ENCODE results near the gene TMTC2. TPM values are rescaled to one million over a fixed set of nuclear protein-coding genes. Genes with fewer than 3 reads are reported as not detected.
"Not testable (repeated sequence)": the region's sequence is repeated elsewhere in the genome, so short reads cannot be mapped to it uniquely, and the experiment has no call there.

The TMTC2 gene
- total and polyA plus RNA-seq, 5 donors from 2014 or later, result 0.10 to 6.3 (median 0.21) TPM

DNA sequence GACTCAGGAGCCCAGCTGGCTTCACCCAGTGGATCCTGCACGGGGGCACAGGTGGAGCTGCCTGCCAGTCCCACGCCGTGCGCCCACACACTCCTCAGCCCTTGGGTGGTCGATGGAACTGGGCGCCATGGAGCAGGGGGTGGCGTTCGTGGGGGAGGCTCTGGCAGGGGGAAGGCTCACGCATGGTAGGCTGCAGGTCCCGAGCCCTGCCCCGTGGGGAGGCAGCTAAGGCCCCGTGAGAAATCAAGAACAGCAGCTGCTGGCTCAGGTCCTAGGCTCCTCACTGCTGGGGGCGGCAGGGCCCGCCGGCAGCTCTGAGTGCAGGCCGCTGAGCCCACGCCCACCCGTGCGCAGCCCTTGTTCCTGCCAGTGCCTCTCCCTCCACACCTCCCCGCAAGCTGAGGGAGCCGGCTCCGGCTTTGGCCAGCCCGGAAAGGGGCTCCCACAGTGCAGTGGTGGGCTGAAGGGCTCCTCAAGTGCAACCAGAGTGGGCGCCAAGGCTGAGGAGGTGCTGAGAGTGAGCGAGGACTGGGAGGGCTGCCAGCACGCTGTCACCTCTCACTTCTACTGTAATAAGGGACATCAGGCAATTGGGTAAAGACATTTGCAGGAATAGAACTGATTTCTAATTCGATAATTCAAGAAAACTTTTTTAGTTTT lies 115.4 kb downstream of the TMTC2 start:
- Histone ChIP-seq H3K4me3 (ENCODE audit: low read depth, low read length) (no peak overlapping the region), H3K27me3 (ENCODE audit: control insufficient read depth, insufficient read depth, low read length) (no peaks in the 10 kb centered on the region), H3K9me3 (ENCODE audit: control insufficient read depth in 2 of 2, low read length in 2 of 2) (no peaks in the 10 kb centered on the region), H3K27ac (ENCODE audit: insufficient read depth, low read length, poor library complexity, severe bottlenecking) (no peak overlapping the region), H3K36me3 (ENCODE audit: control insufficient read depth, insufficient read depth, low read length) (no peaks in the 10 kb centered on the region), H3K4me1 (ENCODE audit: control insufficient read depth, insufficient read depth, low read length, poor library complexity, severe bottlenecking) (no peaks in the 10 kb centered on the region)
- peaks cover 3% of the 10 kb centered on the region for H3K36me3 Mint-ChIP-seq
- ATAC-seq (ENCODE audit: low read depth in 2 of 2) (no peak), DNase-seq (no peak)
- no peak overlapping the region for H3K4me3 Mint-ChIP-seq
- H3K4me1 Mint-ChIP-seq, result no peaks in the 10 kb centered on the region
- no peak overlapping the region for H3K27ac Mint-ChIP-seq
- H3K9me3 Mint-ChIP-seq, result peaks cover 0 to 3% (median 0%) of the 10 kb centered on the region in 7 donors
- no peaks in the 10 kb centered on the region for H3K27me3 Mint-ChIP-seq

DNA sequence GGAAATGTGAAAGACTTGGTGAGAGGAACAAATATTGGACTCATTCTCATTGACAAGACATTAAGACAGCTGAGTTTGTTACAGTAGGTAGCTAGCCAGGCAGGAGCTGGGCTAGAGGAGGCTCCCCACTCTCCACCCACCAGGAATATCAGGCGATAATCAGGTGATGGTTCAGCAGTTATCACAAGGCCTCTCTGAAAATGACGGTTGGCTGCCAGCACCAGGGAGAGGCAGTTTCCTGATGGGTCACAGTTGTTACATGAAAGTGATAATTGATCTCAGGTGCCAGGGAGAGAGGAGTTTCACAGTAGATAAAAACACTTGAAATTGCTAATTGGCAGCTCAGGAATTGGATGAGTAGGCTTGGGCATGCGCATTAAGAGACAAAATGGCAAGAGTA lies 116.5 kb downstream of the TMTC2 start:
- ATAC-seq (ENCODE audit: low read depth in 2 of 2) (no peak), DNase-seq (no peak)
- H3K36me3 ChIP-seq (ENCODE audit: control insufficient read depth, insufficient read depth, low read length), result no peaks in the 10 kb centered on the region
- no peak overlapping the region for H3K27ac ChIP-seq (ENCODE audit: insufficient read depth, low read length, poor library complexity, severe bottlenecking)
- Mint-ChIP-seq H3K4me1 (no peaks in the 10 kb centered on the region), H3K27me3 (no peaks in the 10 kb centered on the region), H3K9me3 (peaks cover 0 to 3% (median 0%) of the 10 kb centered on the region in 7 donors), H3K4me3 (no peak overlapping the region), H3K36me3 (peaks cover 3% of the 10 kb centered on the region), H3K27ac (no peak overlapping the region)
- no peaks in the 10 kb centered on the region for H3K4me1 ChIP-seq (ENCODE audit: control insufficient read depth, insufficient read depth, low read length, poor library complexity, severe bottlenecking)
- no peaks in the 10 kb centered on the region for H3K27me3 ChIP-seq (ENCODE audit: control insufficient read depth, insufficient read depth, low read length)
- no peak overlapping the region for H3K4me3 ChIP-seq (ENCODE audit: low read depth, low read length)
- no peaks in the 10 kb centered on the region for H3K9me3 ChIP-seq (ENCODE audit: control insufficient read depth in 2 of 2, low read length in 2 of 2)

- no peak overlapping the region for H3K27ac ChIP-seq (ENCODE audit: insufficient read depth, low read length, poor library complexity, severe bottlenecking)
- H3K36me3 ChIP-seq (ENCODE audit: control insufficient read depth, insufficient read depth, low read length), result no peaks in the 10 kb centered on the region
- H3K27me3 Mint-ChIP-seq, result no peaks in the 10 kb centered on the region
- DNase-seq (no peak), ATAC-seq (ENCODE audit: low read depth in 2 of 2) (no peak)
- peaks cover 0 to 3% (median 0%) of the 10 kb centered on the region in 7 donors for H3K9me3 Mint-ChIP-seq
- H3K27ac Mint-ChIP-seq, result no peak overlapping the region
- no peaks in the 10 kb centered on the region for H3K9me3 ChIP-seq (ENCODE audit: control insufficient read depth in 2 of 2, low read length in 2 of 2)
- no peaks in the 10 kb centered on the region for H3K27me3 ChIP-seq (ENCODE audit: control insufficient read depth, insufficient read depth, low read length)
- H3K36me3 Mint-ChIP-seq, result peaks cover 3% of the 10 kb centered on the region
- no peaks in the 10 kb centered on the region for H3K4me1 Mint-ChIP-seq
- no peaks in the 10 kb centered on the region for H3K4me1 ChIP-seq (ENCODE audit: control insufficient read depth, insufficient read depth, low read length, poor library complexity, severe bottlenecking)
- H3K4me3 Mint-ChIP-seq, result no peak overlapping the region
- no peak overlapping the region for H3K4me3 ChIP-seq (ENCODE audit: low read depth, low read length)
These were observed 117.9 kb downstream of the TMTC2 start for GRCh38 chr12:82804601-82805000.

DNA sequence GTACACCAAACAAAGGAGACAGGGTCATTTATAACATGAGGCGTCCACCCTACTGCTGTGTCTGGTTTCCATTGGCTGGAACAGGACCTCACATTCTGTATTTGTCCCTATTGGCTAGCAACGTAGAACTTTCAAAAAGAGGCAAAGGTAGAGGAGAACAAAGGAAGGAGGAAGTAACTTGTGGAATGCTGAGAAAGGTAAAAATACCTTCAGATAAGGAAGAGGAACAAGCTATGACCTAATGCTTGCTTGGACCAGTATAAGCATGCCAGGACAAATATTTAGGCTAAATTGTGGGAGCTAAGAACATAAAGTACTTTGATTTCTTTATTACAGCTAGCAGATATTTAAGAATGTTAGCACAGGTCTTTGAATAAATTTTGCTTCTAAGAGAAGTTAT lies 118.3 kb downstream of the TMTC2 start:
- not testable (repeated sequence) for H3K27me3 Mint-ChIP-seq; H3K9me3 ChIP-seq (ENCODE audit: control insufficient read depth in 2 of 2, low read length in 2 of 2); DNase-seq; H3K4me1 ChIP-seq (ENCODE audit: control insufficient read depth, insufficient read depth, low read length, poor library complexity, severe bottlenecking); H3K36me3 ChIP-seq (ENCODE audit: control insufficient read depth, insufficient read depth, low read length); H3K27ac ChIP-seq (ENCODE audit: insufficient read depth, low read length, poor library complexity, severe bottlenecking); H3K9me3 Mint-ChIP-seq; H3K4me3 Mint-ChIP-seq; H3K27ac Mint-ChIP-seq; H3K36me3 Mint-ChIP-seq; H3K27me3 ChIP-seq (ENCODE audit: control insufficient read depth, insufficient read depth, low read length); ATAC-seq (ENCODE audit: low read depth in 2 of 2); H3K4me1 Mint-ChIP-seq; H3K4me3 ChIP-seq (ENCODE audit: low read depth, low read length)

- Mint-ChIP-seq H3K27me3 (no peaks in the 10 kb centered on the region), H3K9me3 (peaks cover 0 to 3% (median 0%) of the 10 kb centered on the region in 7 donors), H3K4me3 (no peak overlapping the region), H3K36me3 (peaks cover 3% of the 10 kb centered on the region), H3K4me1 (no peaks in the 10 kb centered on the region), H3K27ac (no peak overlapping the region)
- ATAC-seq (ENCODE audit: low read depth in 2 of 2), result no peak
- Histone ChIP-seq H3K36me3 (ENCODE audit: control insufficient read depth, insufficient read depth, low read length) (no peaks in the 10 kb centered on the region), H3K4me1 (ENCODE audit: control insufficient read depth, insufficient read depth, low read length, poor library complexity, severe bottlenecking) (no peaks in the 10 kb centered on the region), H3K4me3 (ENCODE audit: low read depth, low read length) (no peak overlapping the region), H3K9me3 (ENCODE audit: control insufficient read depth in 2 of 2, low read length in 2 of 2) (no peaks in the 10 kb centered on the region), H3K27me3 (ENCODE audit: control insufficient read depth, insufficient read depth, low read length) (no peaks in the 10 kb centered on the region), H3K27ac (ENCODE audit: insufficient read depth, low read length, poor library complexity, severe bottlenecking) (no peak overlapping the region)
- no peak for DNase-seq
These were observed 119.2 kb downstream of the TMTC2 start for GRCh38 chr12:82805812-82806497.

- Mint-ChIP-seq H3K9me3 (peaks cover 0 to 3% (median 0%) of the 10 kb centered on the region in 7 donors), H3K4me1 (no peaks in the 10 kb centered on the region), H3K27ac (no peak overlapping the region), H3K4me3 (no peak overlapping the region), H3K36me3 (no peaks in the 10 kb centered on the region), H3K27me3 (no peaks in the 10 kb centered on the region)
- H3K4me3 ChIP-seq (ENCODE audit: low read depth, low read length), result no peak overlapping the region
- H3K27ac ChIP-seq (ENCODE audit: insufficient read depth, low read length, poor library complexity, severe bottlenecking), result no peak overlapping the region
- ATAC-seq (ENCODE audit: low read depth in 2 of 2) (no peak), DNase-seq (no peak)
- H3K27me3 ChIP-seq (ENCODE audit: control insufficient read depth, insufficient read depth, low read length), result no peaks in the 10 kb centered on the region
- no peaks in the 10 kb centered on the region for H3K36me3 ChIP-seq (ENCODE audit: control insufficient read depth, insufficient read depth, low read length)
- H3K4me1 ChIP-seq (ENCODE audit: control insufficient read depth, insufficient read depth, low read length, poor library complexity, severe bottlenecking), result no peaks in the 10 kb centered on the region
- H3K9me3 ChIP-seq (ENCODE audit: control insufficient read depth in 2 of 2, low read length in 2 of 2), result no peaks in the 10 kb centered on the region
These were observed 120.5 kb downstream of the TMTC2 start for GRCh38 chr12:82807132-82807737.

GRCh38 chr12:82810568-82810967 lies 123.9 kb downstream of the TMTC2 start:
- Mint-ChIP-seq H3K4me3 (no peak overlapping the region), H3K36me3 (peaks cover 7% of the 10 kb centered on the region)

More at GRCh38 chr12:82810568-82810967, 123.9 kb downstream of the TMTC2 start:
- H3K27ac Mint-ChIP-seq, result no peak overlapping the region
- H3K27ac ChIP-seq (ENCODE audit: insufficient read depth, low read length, poor library complexity, severe bottlenecking), result no peak overlapping the region
- H3K4me1 ChIP-seq (ENCODE audit: control insufficient read depth, insufficient read depth, low read length, poor library complexity, severe bottlenecking), result no peaks in the 10 kb centered on the region
- H3K9me3 ChIP-seq (ENCODE audit: control insufficient read depth in 2 of 2, low read length in 2 of 2), result no peaks in the 10 kb centered on the region
- no peak overlapping the region for H3K4me3 ChIP-seq (ENCODE audit: low read depth, low read length)
- peaks cover 0 to 7% (median 0%) of the 10 kb centered on the region in 7 donors for H3K9me3 Mint-ChIP-seq
- ATAC-seq (ENCODE audit: low read depth in 2 of 2) (no peak), DNase-seq (no peak)
- no peaks in the 10 kb centered on the region for H3K27me3 ChIP-seq (ENCODE audit: control insufficient read depth, insufficient read depth, low read length)
- H3K36me3 ChIP-seq (ENCODE audit: control insufficient read depth, insufficient read depth, low read length), result no peaks in the 10 kb centered on the region
- H3K4me1 Mint-ChIP-seq, result peaks cover 0 to 5% (median 0%) of the 10 kb centered on the region in 4 donors
- no peaks in the 10 kb centered on the region for H3K27me3 Mint-ChIP-seq

All from CD4-positive, CD25-positive, alpha-beta regulatory T cell (primary cell).